HG02852 (cell line): ENCODE results near the gene FOXJ3.

Experiments
- ATAC-seq: cut with Tn5 transposase; IDR thresholded peaks from one replicate; pipeline ENCODE4 v1.9.1; 2021; ENCODE audit warnings: mild to moderate bottlenecking, moderate library complexity; ENCODE audit not compliant: unreplicated experiment

FOXJ3 gene

GRCh38 chr1:42334240-42335049 is 590 bp downstream of the FOXJ3 start:
- peak; percentile 46 for ATAC-seq

- peak; percentile 18 for ATAC-seq
Observed at GRCh38 chr1:42333662-42334239, 1.3 kb downstream of the FOXJ3 start.

GRCh38 chr1:42332877-42333276 is 2.2 kb downstream of the FOXJ3 start:
- no peak for ATAC-seq

- no peak for ATAC-seq
Observed at GRCh38 chr1:42330215-42330614, 4.8 kb downstream of the FOXJ3 start.

GRCh38 chr1:42328916-42329496 is 6.0 kb downstream of the FOXJ3 start:
- ATAC-seq: no peak

GRCh38 chr1:42328047-42328625 is 6.9 kb downstream of the FOXJ3 start:
- no peak for ATAC-seq

- no peak for ATAC-seq
Observed at GRCh38 chr1:42325014-42325402, 10.0 kb downstream of the FOXJ3 start.

- ATAC-seq: no peak
Observed at GRCh38 chr1:42324398-42325013, 10.5 kb downstream of the FOXJ3 start.

GRCh38 chr1:42323551-42323950 is 11.5 kb downstream of the FOXJ3 start:
- no peak for ATAC-seq

- no peak for ATAC-seq
Observed at GRCh38 chr1:42322577-42322976, 12.5 kb downstream of the FOXJ3 start.

GRCh38 chr1:42321731-42322130 is 13.3 kb downstream of the FOXJ3 start:
- no peak for ATAC-seq

GRCh38 chr1:42320708-42321107 is 14.3 kb downstream of the FOXJ3 start:
- ATAC-seq: no peak

GRCh38 chr1:42319871-42320484 is 15.1 kb downstream of the FOXJ3 start:
- ATAC-seq: no peak

GRCh38 chr1:42319128-42319851 is 15.7 kb downstream of the FOXJ3 start:
- no peak for ATAC-seq

- no peak for ATAC-seq
Observed at GRCh38 chr1:42318601-42319000, 16.4 kb downstream of the FOXJ3 start.

- no peak for ATAC-seq
Observed at GRCh38 chr1:42317308-42317707, 17.7 kb downstream of the FOXJ3 start.

GRCh38 chr1:42316292-42316691 is 18.7 kb downstream of the FOXJ3 start:
- no peak for ATAC-seq

- no peak for ATAC-seq
Observed at GRCh38 chr1:42315500-42315899, 19.5 kb downstream of the FOXJ3 start.

- ATAC-seq: no peak
Observed at GRCh38 chr1:42313970-42314369, 21.1 kb downstream of the FOXJ3 start.

GRCh38 chr1:42312576-42313212 is 22.3 kb downstream of the FOXJ3 start:
- ATAC-seq: no peak
